GM11168 (cell line): ENCODE measurements around the gene KCMF1.

ENCODE experiments used
- in situ Hi-C: fragments of 300-500 bp; cut with MboI; formaldehyde crosslinking; loops from one replicate; pipeline ENCODE4 v1.12.0; 2022; ENCODE audit warnings: low sequenced_read_pairs; ENCODE audit not compliant: unreplicated experiment

Gene KCMF1

DNA sequence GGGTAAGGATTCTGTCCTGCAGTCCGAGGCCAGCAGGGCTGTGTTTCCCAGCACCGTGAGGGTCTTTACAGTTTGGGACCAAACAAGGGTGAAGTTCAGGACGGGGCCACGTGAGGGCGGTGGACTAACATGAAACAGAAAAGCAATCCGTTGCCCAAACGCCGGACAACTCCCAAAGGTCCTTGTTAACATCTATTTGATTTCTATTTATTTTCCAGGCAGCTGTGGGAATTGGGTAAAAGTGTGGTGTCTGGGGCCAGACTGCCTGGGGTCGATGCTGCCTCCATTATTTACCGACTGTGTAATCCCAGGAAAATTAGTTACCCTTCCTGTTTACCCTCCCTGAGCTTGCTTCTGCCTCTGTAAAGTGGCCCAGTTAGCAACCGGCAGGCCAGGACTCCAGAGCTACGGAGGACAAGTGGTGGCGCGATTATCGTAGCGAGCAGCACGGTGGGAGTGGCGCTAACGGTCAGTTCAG is 96.0 kb downstream of the KCMF1 start:
- in situ Hi-C loops = loop anchor here (10.0 kb wide), 1 partner anchor 228 kb away; no protein-coding TSS in a partner anchor

GRCh38 chr2:85071096-85071495 is 100.1 kb downstream of the KCMF1 start:
- in situ Hi-C loops = no loop called here

DNA sequence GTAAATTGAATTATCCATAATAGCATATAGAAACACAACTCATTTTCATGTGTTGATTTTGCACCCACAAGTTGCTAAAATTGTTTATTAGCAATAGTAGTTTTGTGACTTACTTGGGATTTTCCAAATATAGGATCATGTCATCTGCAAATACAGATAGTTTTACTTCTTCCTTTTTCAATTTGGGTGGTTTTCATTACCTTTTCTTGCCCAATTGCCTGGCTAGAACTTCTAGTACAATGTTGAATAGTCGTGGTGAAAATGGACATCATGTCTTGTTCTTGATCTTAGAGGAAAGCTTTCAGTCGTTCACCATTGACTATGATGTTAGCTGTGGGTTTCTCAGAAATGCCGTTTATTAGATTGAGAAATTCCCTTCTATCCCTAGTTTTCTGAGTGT is 102.1 kb downstream of the KCMF1 start:
- in situ Hi-C loops = no loop called here

DNA sequence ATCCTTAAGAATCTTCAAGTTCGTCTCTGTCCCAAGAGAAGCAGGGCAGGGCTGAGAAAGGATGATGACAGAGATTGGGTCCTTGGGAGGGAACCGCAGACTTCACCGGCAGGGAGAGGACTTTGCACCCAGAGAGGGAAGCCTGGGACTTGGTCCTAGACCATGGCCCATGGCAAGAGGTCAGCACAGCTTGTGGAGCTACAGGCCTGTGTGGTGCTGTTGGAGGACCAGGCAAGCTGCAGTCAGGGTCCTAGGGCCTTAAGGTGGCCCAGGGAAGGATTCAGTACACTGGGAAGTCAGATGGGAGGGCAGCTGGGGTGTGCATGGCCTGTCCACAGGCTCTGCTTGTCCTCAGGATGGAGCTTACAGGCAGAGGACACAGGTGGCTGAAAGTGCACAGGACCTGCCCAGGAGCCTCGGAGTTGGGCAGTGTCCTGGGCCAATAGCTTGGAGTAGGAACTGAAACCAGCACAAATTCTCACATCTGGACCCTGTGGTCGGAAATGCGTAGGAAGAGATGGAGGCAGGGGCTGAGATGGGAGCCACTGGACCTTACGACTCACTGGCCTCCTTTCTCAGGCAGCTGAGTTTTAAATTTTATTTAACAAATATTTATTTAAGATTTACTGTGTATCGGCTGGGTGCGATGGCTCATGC is 105.8 kb downstream of the KCMF1 start:
- in situ Hi-C loops = no loop called here

- in situ Hi-C loops = no loop called here
These were observed 107.0 kb downstream of the KCMF1 start for GRCh38 chr2:85077859-85078419.

GRCh38 chr2:85078536-85078935 is 107.6 kb downstream of the KCMF1 start:
- in situ Hi-C loops = no loop called here

DNA sequence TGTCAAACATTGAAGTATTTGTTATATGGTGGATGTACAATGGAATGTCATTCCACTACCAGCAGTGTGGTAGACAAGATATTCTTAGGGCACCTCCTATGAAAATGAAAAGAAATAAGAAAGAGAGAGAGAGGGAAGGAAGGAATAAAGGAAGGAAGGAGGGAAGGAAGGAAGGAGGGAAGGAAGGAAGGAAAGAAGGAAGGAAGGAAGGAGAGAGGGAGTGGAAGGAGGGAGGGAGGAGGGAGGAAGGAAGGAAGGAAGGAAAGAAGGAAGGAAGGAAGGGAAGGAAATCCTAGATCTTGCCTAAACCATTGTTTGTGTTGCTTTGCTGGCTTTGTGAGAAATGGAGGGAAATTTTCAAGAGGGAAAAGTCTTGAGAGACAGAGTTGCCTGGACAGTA is 112.1 kb downstream of the KCMF1 start:
- in situ Hi-C loops = no loop called here

- in situ Hi-C loops = no loop called here
These were observed 114.6 kb downstream of the KCMF1 start for GRCh38 chr2:85085563-85085962.

DNA sequence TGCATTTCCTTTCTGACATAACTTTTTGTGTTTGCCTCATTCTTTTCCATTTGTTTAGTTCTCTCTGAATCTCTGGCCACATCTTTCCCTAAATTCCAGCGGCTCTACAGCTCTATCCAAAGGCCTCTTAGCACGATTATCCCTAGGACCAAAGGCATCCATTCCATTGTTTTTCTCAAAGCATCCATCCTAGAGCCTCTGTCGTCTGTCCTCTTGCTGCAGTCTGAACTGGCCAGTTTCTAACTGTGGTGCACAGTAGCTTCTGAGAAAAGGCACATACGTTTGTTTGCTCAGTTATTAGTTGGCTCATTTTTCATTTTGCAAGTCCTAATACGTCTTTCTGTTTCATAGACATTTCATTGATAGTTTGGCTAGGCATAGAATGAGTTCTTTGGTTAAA is 116.6 kb downstream of the KCMF1 start:
- in situ Hi-C loops = no loop called here

DNA sequence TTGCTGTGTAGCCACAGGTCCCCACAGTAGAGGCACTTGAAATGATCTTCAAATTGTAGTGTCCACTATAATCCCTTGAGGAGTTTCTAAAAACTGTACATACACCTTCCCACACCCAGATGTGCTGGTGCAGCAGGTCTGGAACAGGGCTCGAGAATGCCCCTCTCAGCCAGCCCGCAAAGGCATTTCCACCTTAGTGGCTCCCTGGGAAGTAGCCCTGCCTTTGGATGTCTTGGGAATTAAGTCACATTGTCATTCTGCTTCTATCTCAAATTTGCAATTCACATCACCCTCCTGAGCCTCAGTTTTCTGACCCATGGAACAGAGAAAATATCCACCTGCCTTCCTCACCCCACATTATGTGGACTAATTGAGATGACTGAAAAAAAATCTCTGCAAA is 118.0 kb downstream of the KCMF1 start:
- in situ Hi-C loops = no loop called here

DNA sequence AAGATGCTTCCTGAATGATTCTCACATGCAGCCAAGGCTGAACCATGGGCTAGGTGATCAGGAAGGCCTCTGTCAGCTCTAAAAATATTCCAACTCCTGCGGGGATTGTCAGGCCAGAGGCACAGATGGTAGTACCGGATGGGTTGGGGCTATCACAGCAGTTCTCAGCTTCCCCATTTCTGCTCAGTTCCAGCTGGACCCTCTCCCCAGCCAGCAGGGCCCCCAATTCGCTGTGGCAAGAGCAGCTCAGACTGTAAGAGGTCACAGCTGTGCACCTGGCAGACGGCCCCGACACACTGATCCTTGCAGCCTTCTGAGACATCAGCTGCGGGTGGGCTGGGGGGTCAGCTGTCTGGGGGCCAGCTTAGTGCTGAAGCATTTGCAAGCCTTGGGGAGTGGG is 118.6 kb downstream of the KCMF1 start:
- in situ Hi-C loops = no loop called here

- in situ Hi-C loops = no loop called here
These were observed 120.9 kb downstream of the KCMF1 start for GRCh38 chr2:85091838-85092237.

GRCh38 chr2:85095094-85095493 is 124.1 kb downstream of the KCMF1 start:
- in situ Hi-C loops = no loop called here

GRCh38 chr2:85096616-85097015 is 125.7 kb downstream of the KCMF1 start:
- in situ Hi-C loops = no loop called here

GRCh38 chr2:85104228-85104627 is 133.3 kb downstream of the KCMF1 start:
- in situ Hi-C loops = no loop called here

GRCh38 chr2:85106489-85107180 is 135.7 kb downstream of the KCMF1 start:
- in situ Hi-C loops = no loop called here
